NCI-H345 (cell line): Measurements from ENCODE around the gene CCDC158.
"Not testable (repeated sequence)": the region's sequence is repeated elsewhere in the genome, so short reads cannot be mapped to it uniquely, and the experiment has no call there.

Experiments
- DNase-seq: peaks from one replicate; lab custom pipeline; 2025; lab: John Stamatoyannopoulos, UW

Gene CCDC158

GRCh38 chr4:76365636-76366035, 55.3 kb downstream of the CCDC158 start:
- DNase-seq = no peak

GRCh38 chr4:76364763-76365162, 56.2 kb downstream of the CCDC158 start:
- no peak for DNase-seq

GRCh38 chr4:76363556-76364290, 57.2 kb downstream of the CCDC158 start:
- DNase-seq = no peak

GRCh38 chr4:76361689-76362412, 59.1 kb downstream of the CCDC158 start:
- DNase-seq = no peak

- DNase-seq = not testable (repeated sequence)
Observed at GRCh38 chr4:76359881-76360466, 61.0 kb downstream of the CCDC158 start.

- no peak for DNase-seq
Observed at GRCh38 chr4:76357981-76358380, 63.0 kb downstream of the CCDC158 start.

- no peak for DNase-seq
Observed at GRCh38 chr4:76354517-76355473, 66.1 kb downstream of the CCDC158 start.

- DNase-seq = no peak
Observed at GRCh38 chr4:76342803-76343202, 78.1 kb downstream of the CCDC158 start.

GRCh38 chr4:76342191-76342590, 78.8 kb downstream of the CCDC158 start:
- DNase-seq = peak; percentile 17

- DNase-seq = no peak
Observed at GRCh38 chr4:76341063-76341462, 79.9 kb downstream of the CCDC158 start.

GRCh38 chr4:76339364-76339763, 81.6 kb downstream of the CCDC158 start:
- DNase-seq = no peak

GRCh38 chr4:76334885-76335284, 86.1 kb downstream of the CCDC158 start:
- DNase-seq = no peak

GRCh38 chr4:76326515-76326914, 94.4 kb downstream of the CCDC158 start:
- DNase-seq = no peak

- DNase-seq = no peak
Observed at GRCh38 chr4:76325072-76325471, 95.9 kb downstream of the CCDC158 start.

- DNase-seq = no peak
Observed at GRCh38 chr4:76322236-76322635, 98.7 kb downstream of the CCDC158 start.

GRCh38 chr4:76316131-76316530, 104.8 kb downstream of the CCDC158 start:
- no peak for DNase-seq

- DNase-seq = no peak
Observed at GRCh38 chr4:76315267-76315918, 105.5 kb downstream of the CCDC158 start.

GRCh38 chr4:76313547-76313946, 107.4 kb downstream of the CCDC158 start:
- DNase-seq = no peak

- DNase-seq = no peak
Observed at GRCh38 chr4:76312457-76312856, 108.5 kb downstream of the CCDC158 start.

GRCh38 chr4:76311896-76312331, 109.0 kb downstream of the CCDC158 start:
- DNase-seq = no peak

- DNase-seq = no peak
Observed at GRCh38 chr4:76310683-76311082, 110.3 kb downstream of the CCDC158 start.
